ENCODE measurements around the gene HDAC1.

Gene HDAC1

DNA sequence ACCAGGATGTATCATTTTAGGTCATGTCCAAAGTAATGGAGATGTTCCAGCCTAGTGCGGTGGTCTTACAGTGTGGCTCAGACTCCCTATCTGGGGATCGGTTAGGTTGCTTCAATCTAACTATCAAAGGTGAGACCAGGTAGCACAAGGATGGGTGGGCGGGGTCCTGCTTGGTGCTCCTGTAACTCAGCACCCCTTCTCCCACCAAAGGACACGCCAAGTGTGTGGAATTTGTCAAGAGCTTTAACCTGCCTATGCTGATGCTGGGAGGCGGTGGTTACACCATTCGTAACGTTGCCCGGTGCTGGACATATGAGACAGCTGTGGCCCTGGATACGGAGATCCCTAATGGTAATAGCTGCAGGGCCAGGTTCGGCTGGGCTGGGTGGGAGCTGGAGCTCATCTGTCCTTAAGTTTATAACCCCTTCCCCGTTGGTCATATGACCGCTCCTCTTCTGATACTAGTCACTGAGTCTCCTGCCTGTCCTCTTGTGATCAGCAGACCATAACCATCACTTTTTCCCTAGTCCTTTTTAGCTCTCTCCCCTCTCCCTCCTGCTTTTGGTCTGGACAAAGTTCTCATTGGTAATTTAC is 38.8 kb downstream of the HDAC1 start:
- no peak for DNase-seq (ENCODE audit: low read depth)
- no peak overlapping the region for H3K4me3 ChIP-seq (ENCODE audit: low read depth, low read length)
- TF ChIP-seq, protein P1, sequence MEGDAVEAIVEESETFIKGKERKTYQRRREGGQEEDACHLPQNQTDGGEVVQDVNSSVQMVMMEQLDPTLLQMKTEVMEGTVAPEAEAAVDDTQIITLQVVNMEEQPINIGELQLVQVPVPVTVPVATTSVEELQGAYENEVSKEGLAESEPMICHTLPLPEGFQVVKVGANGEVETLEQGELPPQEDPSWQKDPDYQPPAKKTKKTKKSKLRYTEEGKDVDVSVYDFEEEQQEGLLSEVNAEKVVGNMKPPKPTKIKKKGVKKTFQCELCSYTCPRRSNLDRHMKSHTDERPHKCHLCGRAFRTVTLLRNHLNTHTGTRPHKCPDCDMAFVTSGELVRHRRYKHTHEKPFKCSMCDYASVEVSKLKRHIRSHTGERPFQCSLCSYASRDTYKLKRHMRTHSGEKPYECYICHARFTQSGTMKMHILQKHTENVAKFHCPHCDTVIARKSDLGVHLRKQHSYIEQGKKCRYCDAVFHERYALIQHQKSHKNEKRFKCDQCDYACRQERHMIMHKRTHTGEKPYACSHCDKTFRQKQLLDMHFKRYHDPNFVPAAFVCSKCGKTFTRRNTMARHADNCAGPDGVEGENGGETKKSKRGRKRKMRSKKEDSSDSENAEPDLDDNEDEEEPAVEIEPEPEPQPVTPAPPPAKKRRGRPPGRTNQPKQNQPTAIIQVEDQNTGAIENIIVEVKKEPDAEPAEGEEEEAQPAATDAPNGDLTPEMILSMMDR (IDR thresholded peaks at IDR 0.05; ENCODE audit: insufficient read depth, low read depth, low read length, missing control alignments), result no peak

GRCh38 chr1:32331549-32331948 is 39.7 kb downstream of the HDAC1 start:
- H3K4me3 ChIP-seq (ENCODE audit: low read depth, low read length), result no peak overlapping the region
- TF ChIP-seq, protein P1 (IDR thresholded peaks at IDR 0.05; ENCODE audit: insufficient read depth, low read depth, low read length, missing control alignments), result no peak
- no peak for DNase-seq (ENCODE audit: low read depth)

DNA sequence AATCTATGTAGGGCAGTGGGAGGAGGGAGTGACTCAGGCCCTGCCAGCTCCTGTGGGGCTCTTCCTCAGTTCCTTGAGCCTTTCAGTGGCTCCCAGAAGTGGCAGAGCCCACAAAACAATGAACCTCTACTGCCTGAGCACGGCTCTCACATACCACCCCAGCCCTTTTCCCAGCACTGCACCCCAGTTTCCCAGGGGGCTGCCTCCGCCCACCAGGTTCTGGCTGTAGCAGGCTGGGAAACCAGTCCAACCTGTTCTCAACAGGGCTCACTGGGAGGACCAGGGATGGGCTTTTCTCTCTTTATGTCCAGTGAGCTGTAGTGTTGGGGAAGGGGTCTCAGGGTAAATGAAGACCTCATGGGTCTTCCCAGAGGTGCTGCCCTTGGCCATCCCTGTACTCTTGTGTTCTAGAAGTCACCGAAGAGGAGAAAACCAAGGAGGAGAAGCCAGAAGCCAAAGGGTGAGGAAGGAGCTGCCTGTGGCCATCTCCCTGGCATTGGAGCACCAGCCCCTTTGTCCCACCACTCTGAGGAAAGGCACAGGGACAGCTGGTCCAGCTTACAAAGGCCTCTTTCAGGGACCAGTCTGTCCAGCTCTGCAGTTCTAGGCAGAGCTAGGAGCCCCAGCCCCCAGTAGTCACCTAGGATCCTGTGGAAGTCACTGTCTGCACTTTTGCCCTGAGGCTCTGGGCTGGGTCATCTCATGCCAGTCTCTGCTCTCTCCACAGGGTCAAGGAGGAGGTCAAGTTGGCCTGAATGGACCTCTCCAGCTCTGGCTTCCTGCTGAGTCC is 40.6 kb downstream of the HDAC1 start:
- no peak overlapping the region for H3K4me3 ChIP-seq (ENCODE audit: low read depth, low read length)
- no peak for DNase-seq (ENCODE audit: low read depth)
- TF ChIP-seq, protein P1 (IDR thresholded peaks at IDR 0.05; ENCODE audit: insufficient read depth, low read depth, low read length, missing control alignments), result no peak

- DNase-seq (ENCODE audit: low read depth), result peak; percentile 47
- peak overlapping the region; percentile 68 for H3K4me3 ChIP-seq (ENCODE audit: low read depth, low read length)
- TF ChIP-seq, protein P1 (IDR thresholded peaks at IDR 0.05; ENCODE audit: insufficient read depth, low read depth, low read length, missing control alignments), result no peak
Measured at GRCh38 chr1:32333251-32333963, 41.5 kb downstream of the HDAC1 start.

DNA sequence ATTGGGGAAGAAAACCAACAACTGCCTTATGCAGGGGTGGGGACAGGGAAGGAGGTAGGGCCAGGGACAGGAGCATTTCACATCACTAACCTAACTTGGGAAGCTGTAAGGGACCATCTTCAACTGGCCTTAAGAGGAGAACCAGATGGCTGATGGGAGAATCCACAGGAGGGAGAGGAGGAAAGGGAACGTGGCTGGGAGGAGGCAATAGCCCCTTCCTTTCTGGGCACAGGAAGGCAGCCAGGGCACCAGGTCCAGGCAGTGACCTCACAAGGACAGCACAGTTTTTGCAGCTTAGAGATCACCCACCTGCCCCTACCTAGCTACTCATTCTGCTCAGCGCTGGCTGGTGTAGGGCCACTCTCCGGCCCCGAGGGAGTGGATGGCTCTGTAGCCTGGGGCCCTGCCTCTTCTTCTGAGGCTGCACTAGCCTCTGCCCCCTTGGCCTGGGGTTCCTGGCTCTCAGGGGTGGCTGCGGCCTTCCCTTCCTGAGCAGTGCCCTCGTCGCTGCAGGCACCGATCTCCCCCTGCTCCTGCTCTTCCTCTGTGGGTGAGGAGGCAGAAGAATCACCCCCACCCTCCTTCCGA is 42.5 kb downstream of the HDAC1 start:
- no peak for DNase-seq (ENCODE audit: low read depth)
- H3K4me3 ChIP-seq (ENCODE audit: low read depth, low read length), result peak overlapping the region; percentile 68
- TF ChIP-seq, protein P1 (IDR thresholded peaks at IDR 0.05; ENCODE audit: insufficient read depth, low read depth, low read length, missing control alignments), result no peak

DNA sequence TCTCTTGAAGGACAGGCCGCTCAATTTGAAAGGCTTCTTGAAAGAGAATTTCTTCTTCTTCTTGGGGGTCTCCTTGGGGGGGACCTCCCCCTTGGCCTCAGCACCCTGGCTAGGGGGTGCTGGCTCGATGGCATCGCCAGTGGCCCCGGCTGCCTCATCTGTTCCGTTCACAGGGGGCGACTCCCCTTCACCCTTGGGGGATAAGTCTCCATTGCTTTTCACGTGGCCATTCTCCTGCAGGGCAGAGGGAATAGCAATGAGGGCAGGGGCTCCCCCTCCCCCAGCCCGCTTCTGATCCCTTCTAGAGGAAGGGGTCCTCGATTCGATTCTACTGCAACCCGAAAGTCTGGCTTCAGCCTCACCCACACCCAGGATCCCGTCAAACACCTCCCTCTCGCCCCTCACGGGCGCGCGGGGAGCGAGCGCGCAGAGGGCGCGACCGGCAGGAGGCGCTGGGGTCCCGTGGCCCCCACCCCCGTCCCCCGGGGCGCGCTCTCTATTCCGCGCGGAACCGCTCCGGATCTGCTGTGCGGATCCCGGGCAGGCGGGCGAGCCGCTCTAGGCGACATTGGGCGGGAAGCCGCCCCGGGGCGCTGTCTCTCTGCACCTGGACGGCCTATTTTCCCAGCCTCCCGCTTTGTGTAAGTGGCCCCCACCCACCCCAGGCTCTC is 43.1 kb downstream of the HDAC1 start:
- DNase-seq (ENCODE audit: low read depth), result peak; percentile 72
- peak overlapping the region; percentile 68 for H3K4me3 ChIP-seq (ENCODE audit: low read depth, low read length)
- TF ChIP-seq, protein P1 (IDR thresholded peaks at IDR 0.05; ENCODE audit: insufficient read depth, low read depth, low read length, missing control alignments), result peak; percentile 78
